ENCODE results near the gene SPOCK3. TPM values are rescaled to one million over a fixed set of nuclear protein-coding genes. Genes with fewer than 3 reads are reported as not detected.

Gene SPOCK3
- total and polyA plus RNA-seq, 8 donors: 0.15 to 2.1 (median 0.92) TPM

DNA sequence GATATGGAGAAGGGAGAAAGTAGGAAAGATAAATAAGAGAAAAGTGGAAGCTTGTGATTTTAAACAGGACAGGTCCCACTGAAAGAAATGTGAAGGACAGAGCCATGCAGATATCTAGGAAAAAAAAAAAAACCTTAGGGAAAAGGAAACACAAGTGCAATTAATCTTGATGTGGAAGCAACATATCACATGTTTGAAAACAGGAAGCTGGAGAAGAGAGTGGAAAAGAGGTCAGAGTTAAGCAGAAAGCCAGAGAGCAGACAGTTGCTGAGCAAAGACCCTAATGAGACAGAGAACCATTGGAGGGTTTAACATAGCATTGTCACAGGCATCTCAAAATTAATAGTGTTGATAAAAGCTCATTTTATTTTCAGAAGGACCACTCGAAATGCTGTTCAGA is 89.7 kb downstream of the SPOCK3 start:
- no peak for ATAC-seq

DNA sequence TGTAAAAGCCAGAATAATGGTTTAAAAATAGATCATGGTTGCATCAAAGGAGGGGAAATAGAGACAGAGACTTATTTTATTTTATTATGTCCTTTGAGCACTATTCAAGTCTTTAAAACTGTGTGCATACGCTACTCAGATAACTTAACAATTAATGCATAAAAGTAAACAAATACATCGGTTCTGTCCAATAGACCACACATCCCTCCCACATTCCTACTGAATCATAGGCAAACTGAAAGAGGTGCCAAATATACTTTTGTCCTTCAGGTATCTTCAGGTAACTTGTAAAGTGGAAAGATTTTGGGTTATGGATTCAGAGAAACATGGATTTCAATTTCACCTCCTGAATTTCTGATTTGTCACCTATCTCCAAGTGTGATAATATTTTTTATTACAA is 91.3 kb downstream of the SPOCK3 start:
- no peaks in the 10 kb centered on the region for H3K27me3 ChIP-seq
- TF ChIP-seq, protein P1, sequence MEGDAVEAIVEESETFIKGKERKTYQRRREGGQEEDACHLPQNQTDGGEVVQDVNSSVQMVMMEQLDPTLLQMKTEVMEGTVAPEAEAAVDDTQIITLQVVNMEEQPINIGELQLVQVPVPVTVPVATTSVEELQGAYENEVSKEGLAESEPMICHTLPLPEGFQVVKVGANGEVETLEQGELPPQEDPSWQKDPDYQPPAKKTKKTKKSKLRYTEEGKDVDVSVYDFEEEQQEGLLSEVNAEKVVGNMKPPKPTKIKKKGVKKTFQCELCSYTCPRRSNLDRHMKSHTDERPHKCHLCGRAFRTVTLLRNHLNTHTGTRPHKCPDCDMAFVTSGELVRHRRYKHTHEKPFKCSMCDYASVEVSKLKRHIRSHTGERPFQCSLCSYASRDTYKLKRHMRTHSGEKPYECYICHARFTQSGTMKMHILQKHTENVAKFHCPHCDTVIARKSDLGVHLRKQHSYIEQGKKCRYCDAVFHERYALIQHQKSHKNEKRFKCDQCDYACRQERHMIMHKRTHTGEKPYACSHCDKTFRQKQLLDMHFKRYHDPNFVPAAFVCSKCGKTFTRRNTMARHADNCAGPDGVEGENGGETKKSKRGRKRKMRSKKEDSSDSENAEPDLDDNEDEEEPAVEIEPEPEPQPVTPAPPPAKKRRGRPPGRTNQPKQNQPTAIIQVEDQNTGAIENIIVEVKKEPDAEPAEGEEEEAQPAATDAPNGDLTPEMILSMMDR (IDR thresholded peaks at IDR 0.05): no peak
- no peak overlapping the region for H3K4me3 ChIP-seq
- no peak overlapping the region for H3K27ac ChIP-seq
- no peak for ATAC-seq
- DNase-seq: no peak
- no peaks in the 10 kb centered on the region for H3K36me3 ChIP-seq
- intact Hi-C loops (cut with DNase I): no loop called here
- peaks cover 0 to 2% of the 10 kb centered on the region in 2 donors for H3K9me3 ChIP-seq
- no peaks in the 10 kb centered on the region for H3K4me1 ChIP-seq

More for the DNA sequence above, 89.7 kb downstream of the SPOCK3 start:
- Histone ChIP-seq H3K27ac (no peak overlapping the region), H3K4me1 (no peaks in the 10 kb centered on the region), H3K27me3 (no peaks in the 10 kb centered on the region), H3K9me3 (peaks cover 0 to 2% of the 10 kb centered on the region in 2 donors), H3K4me3 (no peak overlapping the region), H3K36me3 (no peaks in the 10 kb centered on the region)
- intact Hi-C loops (cut with DNase I): no loop called here
- no peak for DNase-seq
- TF ChIP-seq, protein P1 (IDR thresholded peaks at IDR 0.05): no peak

DNA sequence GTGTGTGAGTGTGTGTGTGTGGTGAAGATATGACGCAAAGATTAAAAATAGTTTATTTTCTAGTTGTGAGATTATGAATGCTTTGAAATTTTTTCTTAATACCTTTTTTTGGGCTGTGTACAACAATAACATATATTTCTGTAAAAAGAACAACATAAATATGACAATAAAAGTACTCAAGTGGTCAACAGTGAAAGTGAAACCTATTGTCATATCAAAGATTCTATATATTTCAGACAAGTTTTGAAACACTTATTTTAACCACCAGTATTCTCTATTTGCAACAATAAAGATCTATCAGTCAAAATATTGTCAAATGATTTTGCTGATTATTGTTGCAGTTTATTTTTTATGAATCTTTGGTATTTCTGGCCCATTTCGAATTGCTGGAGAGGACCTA is 98.0 kb downstream of the SPOCK3 start:
- Histone ChIP-seq H3K9me3 (no peaks in the 10 kb centered on the region), H3K36me3 (no peaks in the 10 kb centered on the region), H3K27ac (no peak overlapping the region), H3K27me3 (no peaks in the 10 kb centered on the region), H3K4me3 (no peak overlapping the region), H3K4me1 (no peaks in the 10 kb centered on the region)
- TF ChIP-seq, protein P1 (IDR thresholded peaks at IDR 0.05): no peak
- intact Hi-C loops (cut with DNase I): no loop called here
- ATAC-seq (no peak), DNase-seq (no peak)

DNA sequence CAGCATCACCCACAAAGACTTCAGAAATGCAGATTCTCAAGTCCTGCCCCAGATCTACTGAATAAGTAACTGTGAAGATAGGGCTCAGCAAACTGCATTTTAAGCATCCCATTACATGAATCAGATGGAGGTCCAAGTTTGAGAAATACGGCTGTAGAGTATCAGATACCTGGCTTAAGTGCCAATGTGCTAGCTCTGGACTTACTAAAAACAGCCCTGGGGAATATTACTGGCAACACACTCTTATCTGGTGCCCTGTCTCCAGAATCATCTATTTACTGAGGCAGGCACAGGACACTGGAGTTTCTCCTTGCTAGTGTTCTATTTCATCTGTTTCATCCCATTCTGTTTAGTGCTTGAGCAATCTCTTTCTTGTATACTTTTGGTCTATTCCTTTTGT is 105.1 kb downstream of the SPOCK3 start:
- H3K36me3 ChIP-seq: no peaks in the 10 kb centered on the region
- DNase-seq (no peak), ATAC-seq (no peak)
- H3K27me3 ChIP-seq: no peaks in the 10 kb centered on the region
- H3K9me3 ChIP-seq: no peaks in the 10 kb centered on the region
- H3K4me3 ChIP-seq: no peak overlapping the region
- TF ChIP-seq, protein P1 (IDR thresholded peaks at IDR 0.05): no peak
- intact Hi-C loops (cut with DNase I): no loop called here
- H3K4me1 ChIP-seq: no peaks in the 10 kb centered on the region
- no peak overlapping the region for H3K27ac ChIP-seq

- H3K36me3 ChIP-seq: no peaks in the 10 kb centered on the region
- intact Hi-C loops (cut with DNase I): no loop called here
- no peaks in the 10 kb centered on the region for H3K9me3 ChIP-seq
- no peaks in the 10 kb centered on the region for H3K4me1 ChIP-seq
- DNase-seq (no peak), ATAC-seq (no peak)
- no peak overlapping the region for H3K4me3 ChIP-seq
- H3K27ac ChIP-seq: no peak overlapping the region
- TF ChIP-seq, protein P1 (IDR thresholded peaks at IDR 0.05): no peak
- no peaks in the 10 kb centered on the region for H3K27me3 ChIP-seq
These were observed 114.9 kb downstream of the SPOCK3 start for GRCh38 chr4:167119392-167119791.
